GM21447 (cell line): ENCODE measurements around the gene IGF2R.
"Not testable (repeated sequence)": the region's sequence is repeated elsewhere in the genome, so short reads cannot be mapped to it uniquely, and the experiment has no call there.

Experiments used
- ATAC-seq: cut with Tn5 transposase; IDR thresholded peaks from one replicate; pipeline ENCODE4 v1.9.1; 2021; ENCODE audit not compliant: unreplicated experiment

Gene IGF2R

DNA sequence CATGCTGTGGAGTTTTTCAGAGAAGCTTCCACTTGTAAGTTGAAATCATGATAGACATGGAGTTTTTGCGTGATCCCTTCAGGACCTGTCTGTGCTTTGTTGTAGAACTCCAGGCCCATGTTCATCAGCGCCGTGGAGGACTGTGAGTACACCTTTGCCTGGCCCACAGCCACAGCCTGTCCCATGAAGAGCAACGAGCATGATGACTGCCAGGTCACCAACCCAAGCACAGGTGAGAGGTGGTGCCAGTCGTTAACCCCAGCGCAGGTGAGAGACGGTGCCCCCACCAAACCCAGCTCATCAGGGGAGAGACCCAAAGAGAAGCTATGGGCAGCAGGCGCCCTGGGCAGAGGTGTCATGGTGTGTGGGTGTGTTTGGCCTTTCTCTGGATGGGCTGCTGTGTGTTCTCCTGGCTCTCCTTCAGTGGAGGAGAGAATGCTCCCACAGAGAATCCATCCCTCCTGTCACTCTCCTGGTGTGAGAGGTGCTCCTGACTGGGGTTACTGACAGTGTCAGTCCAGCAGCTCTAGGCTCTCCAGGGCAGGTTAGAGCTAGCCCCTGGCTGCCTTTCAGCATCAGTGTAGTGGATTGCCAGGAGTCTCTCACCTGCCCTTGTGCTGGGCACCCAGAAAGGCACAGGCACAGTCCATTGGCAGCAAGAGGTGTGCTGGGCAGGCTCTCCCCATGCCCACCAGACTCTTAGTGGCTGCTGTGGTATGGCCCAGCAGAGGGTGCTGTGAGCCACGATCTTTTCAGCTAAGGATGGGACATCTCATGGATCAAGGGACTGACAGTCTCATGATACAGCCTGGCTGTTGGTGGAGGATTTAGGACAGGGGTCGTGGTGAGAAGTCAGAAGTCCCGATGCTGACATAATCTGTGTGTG is 103.2 kb downstream of the IGF2R start:
- ATAC-seq = no peak

DNA sequence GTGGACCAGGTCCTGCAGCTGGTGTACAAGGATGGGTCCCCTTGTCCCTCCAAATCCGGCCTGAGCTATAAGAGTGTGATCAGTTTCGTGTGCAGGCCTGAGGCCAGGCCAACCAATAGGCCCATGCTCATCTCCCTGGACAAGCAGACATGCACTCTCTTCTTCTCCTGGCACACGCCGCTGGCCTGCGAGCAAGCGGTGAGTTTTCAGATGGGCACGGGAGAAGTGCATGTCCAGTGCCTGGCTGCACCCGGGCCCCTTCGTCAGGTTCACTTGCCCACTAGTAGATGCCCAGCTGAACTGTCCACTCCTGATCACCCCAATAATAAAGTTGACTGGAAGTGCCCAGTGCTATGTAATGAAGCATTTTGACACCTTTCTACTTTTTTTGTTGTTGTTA is 104.4 kb downstream of the IGF2R start:
- ATAC-seq = no peak

DNA sequence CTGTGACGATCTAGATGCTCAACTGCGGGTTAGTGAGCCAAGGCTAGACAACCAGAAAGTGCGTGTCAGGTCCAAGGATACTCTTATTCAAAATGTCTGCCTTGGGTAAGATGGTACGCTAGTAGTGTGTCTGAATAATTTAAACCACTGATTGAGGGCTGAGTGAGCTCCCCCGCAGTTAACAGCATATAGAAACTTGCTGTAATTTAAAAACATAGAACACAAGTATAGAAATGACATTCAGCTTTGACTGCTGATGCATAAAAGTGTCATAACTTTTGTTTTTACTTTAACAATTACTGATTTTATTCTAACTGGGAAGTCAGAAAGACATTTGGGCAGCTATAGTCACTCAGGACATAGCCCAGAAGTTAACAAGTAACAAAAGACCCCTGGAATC is 107.1 kb downstream of the IGF2R start:
- no peak for ATAC-seq

DNA sequence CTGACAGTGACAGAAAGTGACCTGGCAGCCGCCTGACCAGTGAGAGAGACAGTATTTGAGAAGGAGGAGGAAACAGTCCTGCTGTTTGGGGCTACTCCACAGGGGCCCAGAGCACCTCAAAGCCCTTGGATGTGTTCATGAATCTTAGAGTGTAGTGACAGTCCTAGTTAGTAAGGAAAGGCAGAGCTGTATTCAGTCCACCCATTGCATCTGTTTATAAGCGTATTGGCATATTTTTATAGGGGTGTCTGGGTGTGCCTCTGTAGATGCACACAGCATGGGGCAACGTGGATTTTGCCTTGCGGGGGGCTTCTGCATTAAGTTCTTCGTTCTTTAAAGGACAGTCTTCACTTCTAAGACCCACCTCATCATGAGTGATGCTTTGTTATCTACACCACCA is 108.1 kb downstream of the IGF2R start:
- ATAC-seq = no peak

DNA sequence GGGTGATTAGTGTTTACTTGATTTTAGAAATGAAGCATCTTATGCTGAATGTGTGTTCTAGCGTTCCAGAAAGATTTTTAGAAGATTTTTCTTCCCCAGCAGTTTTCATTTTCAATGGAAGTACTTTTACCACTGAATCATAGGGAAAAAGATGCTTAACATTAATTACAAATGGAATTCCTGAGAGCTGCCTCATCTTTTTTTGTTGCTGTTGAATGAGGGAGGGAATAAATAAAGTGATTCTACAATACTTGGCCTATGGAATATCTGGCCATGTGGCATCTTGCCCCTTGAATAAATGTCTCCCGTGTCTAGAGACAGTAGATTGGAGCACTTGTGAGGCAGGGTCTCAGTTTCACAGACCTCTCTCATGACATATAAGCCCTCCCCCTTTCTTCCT is 108.6 kb downstream of the IGF2R start:
- ATAC-seq = no peak

DNA sequence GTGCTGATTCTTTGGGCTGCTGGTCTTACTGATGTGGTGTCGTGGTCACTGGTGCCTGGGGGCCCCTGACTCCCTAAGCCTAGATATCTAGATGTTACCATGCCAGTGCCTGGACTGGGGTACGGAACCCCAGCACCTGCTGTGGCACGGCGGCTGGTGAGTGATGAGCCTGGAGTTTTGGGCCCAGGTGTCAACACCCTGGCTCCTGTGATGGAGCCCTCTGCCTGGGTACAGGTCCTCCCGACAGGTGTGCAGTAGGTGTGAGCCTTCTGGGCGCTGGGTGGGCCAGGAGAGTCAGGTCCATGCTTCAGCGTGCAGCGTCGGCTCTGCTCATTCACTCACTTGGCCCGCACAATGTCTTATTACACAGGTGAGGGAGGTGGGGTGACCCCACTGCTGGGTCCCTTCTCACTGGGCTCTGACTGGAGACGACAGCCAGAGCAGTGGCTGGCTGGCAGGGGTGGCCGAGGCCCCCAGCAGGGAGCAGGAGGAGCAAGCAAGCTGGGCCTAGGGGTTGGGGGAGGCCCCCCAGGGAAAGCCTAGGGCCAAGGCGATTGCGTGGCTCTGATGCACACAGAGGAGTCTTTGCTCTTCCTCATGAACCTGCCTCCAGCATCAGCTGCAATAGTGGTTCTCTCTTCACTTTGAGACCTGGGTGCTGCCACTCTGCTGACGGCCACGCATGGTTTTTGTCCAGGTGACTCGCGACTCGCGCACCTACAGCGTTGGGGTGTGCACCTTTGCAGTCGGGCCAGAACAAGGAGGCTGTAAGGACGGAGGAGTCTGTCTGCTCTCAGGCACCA is 110.2 kb downstream of the IGF2R start:
- no peak for ATAC-seq

DNA sequence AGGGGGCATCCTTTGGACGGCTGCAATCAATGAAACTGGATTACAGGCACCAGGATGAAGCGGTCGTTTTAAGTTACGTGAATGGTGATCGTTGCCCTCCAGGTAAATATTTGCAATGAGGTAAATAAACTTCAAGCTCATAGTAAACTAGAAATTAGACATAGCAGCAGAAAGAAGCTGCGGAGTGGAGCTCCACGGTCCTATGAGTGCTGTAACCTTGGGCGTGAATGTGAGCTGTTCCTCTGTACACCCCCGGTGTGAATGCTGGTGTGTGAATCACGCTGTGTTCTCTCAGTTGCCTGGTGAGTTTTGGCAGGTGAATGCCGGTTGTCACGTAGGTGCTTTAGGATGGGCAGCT is 110.8 kb downstream of the IGF2R start:
- no peak for ATAC-seq

DNA sequence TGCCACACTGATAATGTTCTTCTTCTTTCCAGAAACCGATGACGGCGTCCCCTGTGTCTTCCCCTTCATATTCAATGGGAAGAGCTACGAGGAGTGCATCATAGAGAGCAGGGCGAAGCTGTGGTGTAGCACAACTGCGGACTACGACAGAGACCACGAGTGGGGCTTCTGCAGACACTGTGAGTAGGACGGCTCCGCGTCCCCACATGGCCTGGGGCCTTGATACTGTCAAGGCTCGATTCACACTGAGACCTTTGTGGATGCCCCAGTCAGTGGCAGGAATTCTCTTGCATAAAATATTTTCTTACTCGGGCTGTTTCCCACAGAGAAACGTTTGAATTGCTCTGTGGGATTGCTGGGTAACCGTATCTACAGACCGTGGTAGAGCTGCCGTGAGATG is 111.2 kb downstream of the IGF2R start:
- ATAC-seq = no peak

DNA sequence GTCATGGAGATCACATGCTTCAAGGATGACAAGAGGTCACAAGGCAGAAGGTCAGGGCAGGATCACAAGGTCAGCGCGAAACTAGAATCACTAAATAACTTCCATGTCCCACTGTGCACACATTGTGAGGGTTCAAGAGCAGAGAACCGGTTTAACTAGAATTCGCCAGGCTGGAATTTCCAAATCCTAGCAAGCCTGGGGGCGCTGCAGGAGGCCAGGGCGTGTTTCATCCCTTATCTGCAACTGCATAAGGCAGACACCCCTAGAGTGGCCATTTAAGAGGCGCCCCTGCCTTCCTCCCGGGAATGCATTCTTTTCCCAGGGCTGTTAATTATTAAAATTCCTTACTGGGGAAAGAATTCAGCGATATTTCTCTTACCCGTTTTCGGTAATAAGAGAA is 112.5 kb downstream of the IGF2R start:
- ATAC-seq = no peak

DNA sequence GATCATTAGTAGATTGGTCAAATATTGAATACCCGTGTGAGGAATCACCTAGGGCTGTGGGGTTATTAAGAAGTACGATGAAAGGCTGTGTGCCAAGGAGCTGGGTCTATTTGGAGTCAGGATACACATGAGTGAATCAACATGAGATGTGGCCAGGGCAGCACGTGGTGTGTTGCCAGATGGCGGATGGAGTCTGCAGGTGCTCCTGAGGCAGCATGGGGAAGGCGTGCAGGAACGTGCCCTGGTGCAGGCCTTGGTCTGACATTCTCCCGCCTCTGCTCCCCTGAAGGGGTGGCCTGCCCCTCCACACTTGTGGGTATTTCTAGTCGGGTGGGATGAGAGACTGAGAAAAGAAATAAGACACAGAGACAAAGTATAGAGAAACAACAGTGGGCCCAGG is 113.7 kb downstream of the IGF2R start:
- no peak for ATAC-seq

DNA sequence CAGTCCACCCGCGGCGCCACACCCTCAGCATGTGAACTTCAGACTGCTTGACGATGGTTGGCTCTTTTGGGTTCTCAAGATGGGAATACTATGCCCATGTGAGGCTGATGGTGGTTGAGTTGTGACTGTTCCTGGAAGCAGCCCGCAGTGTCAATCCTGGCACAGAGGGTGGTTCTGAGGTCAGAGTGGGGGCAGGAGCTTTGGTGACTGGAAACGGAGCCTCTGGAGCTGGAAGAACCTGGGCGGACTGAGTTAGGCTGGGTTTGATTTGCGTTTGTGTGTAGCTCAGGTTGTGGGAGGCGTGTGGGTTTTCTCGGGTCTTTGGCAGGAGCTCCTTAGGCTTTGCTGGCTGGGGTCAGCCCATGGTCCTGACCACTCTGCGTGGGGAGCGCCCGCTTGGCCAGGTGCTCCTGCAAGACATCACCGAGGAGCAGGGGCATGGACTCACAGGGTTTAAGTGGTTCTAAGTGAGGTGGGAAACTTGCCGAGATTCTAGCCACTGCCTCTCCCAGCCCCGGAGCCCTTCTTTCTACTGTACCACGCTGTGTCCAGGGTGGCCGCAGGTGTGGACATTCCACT is 115.4 kb downstream of the IGF2R start:
- no peak for ATAC-seq

DNA sequence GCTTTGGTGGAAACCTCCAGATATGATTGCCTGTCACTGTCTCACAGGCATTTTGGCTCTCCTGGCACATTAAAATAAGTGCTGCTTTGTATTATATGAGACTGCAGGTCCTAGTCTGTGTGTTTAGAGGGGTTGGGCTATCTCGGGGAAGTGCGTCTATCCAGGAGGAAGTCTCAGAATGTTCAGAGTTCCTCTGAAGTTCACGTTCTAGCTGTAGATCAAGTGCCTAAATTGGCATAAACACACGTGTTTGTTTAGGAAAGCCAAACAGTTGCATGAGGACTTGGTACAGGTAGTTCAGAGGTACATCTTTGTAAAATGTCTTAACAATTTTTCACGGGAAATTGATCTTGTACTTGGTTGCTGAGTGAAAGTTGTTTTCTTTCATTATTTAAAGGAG is 116.3 kb downstream of the IGF2R start:
- no peak for ATAC-seq

DNA sequence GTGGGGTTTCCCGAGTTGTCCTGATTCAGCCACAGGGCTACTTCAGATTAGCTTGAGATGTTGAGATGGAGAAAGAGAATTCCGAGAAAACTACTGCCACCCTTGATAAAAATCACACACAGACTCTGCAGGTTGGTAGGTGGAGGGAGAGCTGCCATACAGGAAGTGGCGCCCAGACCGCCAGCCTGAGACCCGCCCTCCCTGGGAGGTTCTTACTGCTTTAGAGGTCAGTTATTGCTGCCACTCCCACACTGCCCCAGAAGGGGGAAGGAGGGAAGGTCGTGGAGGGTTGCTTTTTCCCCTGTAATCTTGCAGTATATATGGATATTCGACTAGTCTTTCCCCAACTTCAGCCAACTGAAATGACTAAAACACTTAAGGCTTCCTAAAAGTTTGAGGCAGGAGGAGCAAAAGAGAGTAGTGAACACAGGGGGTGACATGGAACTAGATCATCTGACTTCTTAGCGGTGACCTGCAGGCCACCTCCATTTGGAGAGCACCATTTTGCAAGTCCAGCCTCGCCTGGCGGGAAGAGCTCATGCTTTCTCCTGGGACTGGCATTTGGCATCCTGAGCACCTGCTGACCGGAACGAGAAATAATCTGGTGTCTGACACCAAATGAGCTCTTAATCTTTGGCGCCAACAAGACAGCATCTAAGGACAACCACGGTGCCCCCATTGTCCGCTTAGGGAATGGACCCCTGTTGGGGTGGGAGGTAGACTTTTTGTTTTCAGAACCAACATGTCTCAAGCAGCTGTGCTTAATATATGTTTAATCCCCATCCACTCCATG is 117.0 kb downstream of the IGF2R start:
- no peak for ATAC-seq

DNA sequence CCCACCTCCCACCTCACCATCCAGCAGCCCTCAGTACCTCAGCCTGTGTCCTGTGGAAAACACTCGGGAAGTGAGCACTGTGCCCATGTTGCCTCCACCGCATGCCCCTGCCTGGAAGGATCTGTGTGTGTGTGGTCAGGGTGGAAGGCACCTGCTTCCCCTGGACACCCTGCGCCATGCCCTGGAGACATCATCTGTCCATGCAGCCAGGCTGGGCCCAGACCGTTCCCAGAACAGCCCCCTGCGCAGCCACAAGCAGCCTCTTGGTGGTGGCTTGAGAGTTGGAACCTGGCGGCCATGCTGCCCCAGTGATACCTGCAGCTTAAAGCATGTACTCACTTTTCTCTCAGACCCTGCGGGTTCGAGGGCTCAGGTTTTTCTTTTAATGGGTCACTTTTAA is 117.9 kb downstream of the IGF2R start:
- ATAC-seq = no peak

DNA sequence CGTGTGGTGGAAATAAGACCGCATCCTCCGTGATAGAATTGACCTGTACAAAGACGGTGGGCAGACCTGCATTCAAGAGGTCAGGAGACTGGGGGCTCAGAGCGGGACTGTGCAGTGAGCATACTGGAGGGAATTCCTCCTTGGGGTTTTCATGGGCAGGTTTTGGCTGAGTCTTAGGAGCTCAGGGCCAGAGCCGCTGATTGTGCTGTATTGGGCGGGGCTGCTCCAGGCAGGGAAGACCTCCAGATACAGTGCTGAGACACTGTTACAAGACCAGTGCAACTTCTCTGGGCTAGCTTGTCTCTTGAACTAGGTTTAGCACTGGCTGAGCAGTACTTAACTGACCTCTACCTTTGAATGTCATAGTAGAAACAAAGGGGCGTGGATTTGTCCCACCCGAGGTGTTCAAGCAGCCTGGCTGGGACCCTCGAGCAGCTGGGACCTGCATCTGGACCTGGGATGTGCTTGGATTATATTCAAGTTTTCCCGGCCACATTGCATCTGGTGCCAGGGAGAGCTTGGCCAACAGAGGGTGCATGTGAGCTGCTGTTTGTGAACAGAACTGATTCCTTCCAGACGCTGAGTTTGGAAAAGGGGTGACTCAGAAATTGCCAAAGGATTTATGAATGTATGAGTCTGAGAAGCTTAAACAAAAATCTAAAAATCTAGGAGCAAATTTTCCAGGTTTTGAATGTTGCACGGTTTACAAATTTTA is 119.3 kb downstream of the IGF2R start:
- ATAC-seq = no peak

DNA sequence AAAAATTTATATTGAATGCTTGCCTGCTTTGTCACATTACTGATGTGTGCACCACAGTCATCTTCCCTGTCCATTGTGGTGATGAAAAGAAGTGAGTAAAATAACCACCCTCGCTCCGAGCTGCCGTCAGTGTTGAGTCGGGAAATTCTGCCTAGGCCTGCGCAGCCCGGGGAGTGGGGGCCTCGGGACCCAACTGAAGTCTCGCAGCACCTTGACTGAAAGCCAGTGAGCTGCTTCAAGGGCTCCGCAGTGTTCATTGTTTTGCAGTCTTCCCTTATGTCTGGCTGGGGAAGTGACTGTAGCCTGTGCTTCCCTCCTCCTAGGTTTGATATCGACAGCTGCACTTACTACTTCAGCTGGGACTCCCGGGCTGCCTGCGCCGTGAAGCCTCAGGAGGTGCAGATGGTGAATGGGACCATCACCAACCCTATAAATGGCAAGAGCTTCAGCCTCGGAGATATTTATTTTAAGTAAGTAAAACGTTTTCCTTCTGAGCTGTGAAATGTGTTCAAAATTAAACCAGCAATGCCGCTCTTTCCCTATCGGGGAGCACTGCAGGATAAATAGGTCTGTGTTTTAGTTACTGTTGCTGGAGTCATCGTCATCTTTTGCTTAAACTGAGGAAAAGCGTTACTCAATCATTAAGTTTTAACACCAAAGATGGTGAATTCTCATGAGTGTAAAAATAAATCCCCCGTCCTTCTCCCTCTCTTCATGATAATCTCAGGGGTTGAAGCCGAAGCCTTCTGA is 120.1 kb downstream of the IGF2R start:
- ATAC-seq = no peak

DNA sequence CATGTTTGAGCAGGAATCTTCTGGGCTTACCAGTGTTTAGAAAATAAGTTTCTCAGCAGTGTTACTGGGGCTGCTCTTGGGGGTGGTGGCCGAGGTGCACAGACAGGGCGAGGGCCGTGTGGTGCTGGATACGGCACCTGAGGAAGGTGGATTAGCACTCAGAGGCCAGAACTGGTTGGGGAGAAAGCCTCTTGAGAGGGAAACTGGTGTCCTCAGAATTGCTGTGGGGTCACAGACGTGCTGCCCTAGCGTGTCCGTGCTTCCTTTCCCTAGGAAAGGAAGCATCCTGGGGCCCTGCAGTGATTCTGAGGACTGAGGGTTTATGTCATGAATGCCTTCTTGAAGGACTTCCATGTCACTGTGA is 120.6 kb downstream of the IGF2R start:
- no peak for ATAC-seq

DNA sequence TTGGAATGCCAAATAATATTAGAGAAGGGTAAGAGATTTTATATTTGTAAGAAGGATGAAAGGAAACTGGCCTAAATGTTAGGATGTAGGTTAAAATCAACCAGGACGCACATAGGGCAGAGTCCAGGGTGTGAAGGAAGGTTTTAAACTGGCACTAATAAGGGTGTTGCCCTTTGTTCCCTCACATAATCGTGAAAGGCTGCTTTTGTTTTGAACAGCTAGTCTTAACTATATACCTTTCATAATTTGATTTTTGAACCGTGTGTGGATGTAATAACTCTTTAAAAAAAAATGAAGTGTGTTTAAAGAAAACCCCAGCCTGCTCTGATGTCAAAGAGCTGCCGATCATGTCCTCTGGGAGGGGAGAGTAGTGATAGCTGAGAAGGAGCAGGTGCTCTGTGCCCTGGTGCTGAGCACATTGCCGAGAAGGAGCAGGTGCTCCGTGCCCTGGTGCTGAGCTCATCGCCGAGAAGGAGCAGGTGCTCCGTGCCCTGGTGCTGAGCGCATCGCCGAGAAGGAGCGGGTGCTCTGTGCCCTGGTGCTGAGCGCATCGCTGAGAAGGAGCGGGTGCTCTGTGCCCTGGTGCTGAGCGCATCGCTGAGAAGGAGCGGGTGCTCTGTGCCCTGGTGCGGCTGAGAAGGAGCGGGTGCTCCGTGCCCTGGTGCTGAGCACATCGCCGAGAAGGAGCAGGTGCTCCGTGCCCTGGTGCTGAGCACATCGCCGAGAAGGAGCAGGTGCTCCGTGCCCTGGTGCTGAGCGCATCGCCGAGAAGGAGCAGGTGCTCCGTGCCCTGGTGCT is 121.8 kb downstream of the IGF2R start:
- not testable (repeated sequence) for ATAC-seq

DNA sequence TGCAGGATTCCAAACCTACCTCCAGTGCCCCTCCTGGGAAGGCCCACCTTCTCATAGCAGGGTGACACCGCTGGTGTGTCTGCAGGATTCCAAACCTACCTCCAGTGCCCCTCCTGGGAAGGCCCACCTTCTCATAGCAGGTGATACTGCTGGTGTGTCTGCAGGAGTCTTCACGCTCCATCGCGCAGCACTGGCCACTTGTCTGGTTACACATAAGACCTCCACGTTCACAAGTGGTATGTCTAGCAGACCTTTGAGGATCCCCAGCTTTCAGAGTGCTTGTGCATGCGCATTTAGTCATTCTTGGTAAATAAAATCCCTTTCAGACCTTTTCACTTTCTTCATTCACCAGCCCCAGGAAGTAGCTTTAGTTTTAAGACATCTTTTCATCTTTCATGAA is 123.3 kb downstream of the IGF2R start:
- not testable (repeated sequence) for ATAC-seq
